Tibial artery (tissue), 4 donors: ENCODE data around the gene ABTB2.
A peak's percentile ranks its signal among the peaks of the same experiment; 100 is the strongest.

Experiments used
- DNase-seq, 2 donors: peaks; one replicate each; pipeline ENCODE4 v3.0.0-alpha.2; 2019
- H3K27ac ChIP-seq, 2 donors: fragments of 200-600 bp; sonication (generic) in 1 of 2; 1 replicate in 1 of 2; 2 replicates in 1 of 2; pipeline ENCODE4 v1.5.1; 2018 to 2019; ENCODE audit warnings: mild to moderate bottlenecking in 1 of 2
- H3K27me3 ChIP-seq, 2 donors: fragments of 200-600 bp; sonication (generic) in 1 of 2; one replicate each; pipeline versions ENCODE4 v1.5.1 to v1.6.0; 2016 to 2019
- H3K36me3 ChIP-seq, 3 donors: fragments of 200-600 bp; sonication (generic) in 2 of 3; one replicate each; pipeline ENCODE4 v1.5.1; 2016 to 2019; ENCODE audit warnings: mild to moderate bottlenecking in 2 of 3
- H3K4me1 ChIP-seq, 4 donors: fragments of 200-600 bp; sonication (generic) in 2 of 4; 1 replicate in 3 of 4; 2 replicates in 1 of 4; pipeline ENCODE4 v1.5.1; 2016 to 2019
- H3K4me3 ChIP-seq, 2 donors: fragments of 200-600 bp; sonication (generic) in 1 of 2; 1 replicate in 1 of 2; 2 replicates in 1 of 2; pipeline ENCODE4 v1.5.1; 2018 to 2019; ENCODE audit warnings: mild to moderate bottlenecking in 2 of 2
- H3K9me3 ChIP-seq, 3 donors: fragments of 200-600 bp; sonication (generic) in 1 of 3; one replicate each; pipeline ENCODE4 v1.5.1; 2016 to 2019
- intact Hi-C: fragments of 100-400 bp; cut with DNase I; formaldehyde crosslinking; loops from one replicate; pipeline ENCODE4 v1.15.0; 2023; ENCODE audit warnings: low total_unique reads
- TF ChIP-seq, protein P1 (sequence below), 2 experiments: fragments of 200-600 bp in 1 of 2; fragments of 450-650 bp in 1 of 2; IDR thresholded peaks; one replicate each; pipeline ENCODE4 v1.5.1; 2017 to 2019; ENCODE audit warnings: antibody characterized with exemption in 2 of 2, mild to moderate bottlenecking in 1 of 2, moderate library complexity in 1 of 2

Gene ABTB2

DNA sequence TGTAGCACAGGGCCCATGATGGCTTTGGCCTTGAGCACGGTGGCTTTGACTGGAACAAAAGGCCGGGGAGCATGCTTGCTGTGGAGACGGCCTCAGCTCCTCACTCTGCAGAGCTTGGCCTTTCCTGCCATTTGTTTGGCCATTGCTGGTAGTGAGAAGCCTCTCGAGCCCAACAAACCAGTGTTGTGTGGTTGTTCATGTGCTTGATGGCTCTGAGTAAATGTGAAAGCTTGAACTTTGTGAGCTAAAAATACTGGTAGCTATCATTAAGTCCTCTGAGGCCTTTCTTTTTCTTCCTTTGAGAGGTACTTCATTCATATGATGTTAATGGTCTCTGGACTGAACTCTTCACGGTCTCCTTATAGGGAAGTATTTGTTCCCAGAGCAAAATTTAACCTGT, 212.7 kb downstream of the ABTB2 start:
- no peak overlapping the region for H3K27ac ChIP-seq
- H3K36me3 ChIP-seq: peaks cover 70 to 100% (median 99%) of the 10 kb centered on the region in 3 donors
- TF ChIP-seq, protein P1, sequence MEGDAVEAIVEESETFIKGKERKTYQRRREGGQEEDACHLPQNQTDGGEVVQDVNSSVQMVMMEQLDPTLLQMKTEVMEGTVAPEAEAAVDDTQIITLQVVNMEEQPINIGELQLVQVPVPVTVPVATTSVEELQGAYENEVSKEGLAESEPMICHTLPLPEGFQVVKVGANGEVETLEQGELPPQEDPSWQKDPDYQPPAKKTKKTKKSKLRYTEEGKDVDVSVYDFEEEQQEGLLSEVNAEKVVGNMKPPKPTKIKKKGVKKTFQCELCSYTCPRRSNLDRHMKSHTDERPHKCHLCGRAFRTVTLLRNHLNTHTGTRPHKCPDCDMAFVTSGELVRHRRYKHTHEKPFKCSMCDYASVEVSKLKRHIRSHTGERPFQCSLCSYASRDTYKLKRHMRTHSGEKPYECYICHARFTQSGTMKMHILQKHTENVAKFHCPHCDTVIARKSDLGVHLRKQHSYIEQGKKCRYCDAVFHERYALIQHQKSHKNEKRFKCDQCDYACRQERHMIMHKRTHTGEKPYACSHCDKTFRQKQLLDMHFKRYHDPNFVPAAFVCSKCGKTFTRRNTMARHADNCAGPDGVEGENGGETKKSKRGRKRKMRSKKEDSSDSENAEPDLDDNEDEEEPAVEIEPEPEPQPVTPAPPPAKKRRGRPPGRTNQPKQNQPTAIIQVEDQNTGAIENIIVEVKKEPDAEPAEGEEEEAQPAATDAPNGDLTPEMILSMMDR (IDR thresholded peaks at IDR 0.05): no peak
- H3K27me3 ChIP-seq: no peaks in the 10 kb centered on the region
- intact Hi-C loops: no loop called here
- no peaks in the 10 kb centered on the region for H3K9me3 ChIP-seq
- no peak overlapping the region for H3K4me3 ChIP-seq
- no peaks in the 10 kb centered on the region for H3K4me1 ChIP-seq
- DNase-seq: no peak

DNA sequence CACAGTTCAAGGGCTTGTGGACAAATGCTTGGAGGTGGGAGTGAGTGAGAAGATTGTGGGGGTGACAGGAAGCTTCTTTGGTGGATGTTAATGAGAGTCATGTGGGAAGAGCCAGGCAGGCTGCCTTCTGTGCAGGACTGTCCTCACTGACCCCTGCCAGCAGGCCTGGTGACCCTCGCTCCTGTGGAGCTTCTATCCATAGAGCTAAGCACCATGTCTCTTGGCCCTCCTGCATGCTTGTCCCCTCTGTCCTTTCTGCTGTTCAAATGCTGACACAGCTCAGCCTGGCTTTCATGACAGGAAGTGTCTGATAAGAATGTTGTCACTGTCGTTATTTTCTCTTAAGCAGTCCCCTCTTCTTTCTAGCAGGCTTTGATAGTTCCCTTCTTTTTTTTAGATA, 214.8 kb downstream of the ABTB2 start:
- Histone ChIP-seq H3K4me1 (no peaks in the 10 kb centered on the region), H3K4me3 (no peak overlapping the region), H3K27me3 (no peaks in the 10 kb centered on the region), H3K36me3 (peaks cover 88 to 100% (median 96%) of the 10 kb centered on the region in 3 donors), H3K9me3 (no peaks in the 10 kb centered on the region), H3K27ac (no peak overlapping the region)
- intact Hi-C loops: no loop called here
- peak in 1 of 2 donors; percentile 5 for DNase-seq
- TF ChIP-seq, protein P1 (IDR thresholded peaks at IDR 0.05): no peak

DNA sequence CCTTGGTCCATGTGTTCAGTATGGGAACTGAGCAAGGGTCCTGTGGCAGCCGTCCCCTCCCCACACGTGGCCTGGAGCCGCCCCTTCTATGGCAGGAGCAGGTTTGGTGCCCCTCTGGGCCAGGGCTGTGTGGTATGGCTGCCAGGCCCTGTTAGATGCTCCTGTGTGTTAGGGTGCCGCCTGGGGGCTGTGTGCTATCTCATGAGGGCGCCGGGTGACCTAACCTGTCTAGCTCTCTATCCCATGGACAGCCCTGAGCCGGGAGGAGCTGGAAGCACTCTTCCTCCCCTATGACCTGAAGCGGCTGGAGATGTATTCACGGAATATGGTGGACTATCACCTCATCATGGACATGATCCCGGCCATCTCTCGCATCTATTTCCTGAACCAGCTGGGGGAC, 217.7 kb downstream of the ABTB2 start:
- TF ChIP-seq, protein P1 (IDR thresholded peaks at IDR 0.05): no peak
- intact Hi-C loops: no loop called here

DNA sequence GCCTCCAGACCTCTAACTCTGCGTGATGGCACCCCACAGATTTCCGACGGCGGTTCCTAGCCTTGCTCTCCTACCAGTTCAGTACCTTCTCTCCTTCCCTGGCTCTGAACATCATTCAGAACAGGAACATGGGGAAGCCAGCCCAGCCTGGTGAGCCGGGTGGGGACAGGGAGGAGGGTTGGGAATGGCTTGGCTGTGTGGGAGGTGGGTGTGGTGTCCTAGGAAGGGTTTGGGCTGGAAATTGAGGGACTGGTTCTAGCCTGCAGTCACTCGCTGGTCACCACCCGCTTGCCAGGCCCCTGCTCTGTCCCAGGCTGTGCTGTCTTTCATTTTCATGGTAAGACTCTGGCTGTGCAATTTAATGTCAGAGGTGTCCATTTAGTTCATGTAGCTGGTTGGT, 218.5 kb downstream of the ABTB2 start:
- no peak overlapping the region for H3K27ac ChIP-seq
- H3K27me3 ChIP-seq: no peaks in the 10 kb centered on the region
- H3K4me3 ChIP-seq: no peak overlapping the region
- TF ChIP-seq, protein P1 (IDR thresholded peaks at IDR 0.05): no peak
- intact Hi-C loops: no loop called here
- DNase-seq: peak in 1 of 2 donors; percentile 31
- peaks cover 94 to 100% (median 98%) of the 10 kb centered on the region in 3 donors for H3K36me3 ChIP-seq
- H3K4me1 ChIP-seq: no peaks in the 10 kb centered on the region
- no peaks in the 10 kb centered on the region for H3K9me3 ChIP-seq

More for the DNA sequence above, 217.7 kb downstream of the ABTB2 start:
- no peaks in the 10 kb centered on the region for H3K9me3 ChIP-seq
- H3K4me1 ChIP-seq: no peaks in the 10 kb centered on the region
- H3K36me3 ChIP-seq: peaks cover 94 to 100% (median 98%) of the 10 kb centered on the region in 3 donors
- peak in 1 of 2 donors; percentile 33 for DNase-seq
- no peak overlapping the region for H3K27ac ChIP-seq
- no peak overlapping the region for H3K4me3 ChIP-seq
- H3K27me3 ChIP-seq: no peaks in the 10 kb centered on the region

DNA sequence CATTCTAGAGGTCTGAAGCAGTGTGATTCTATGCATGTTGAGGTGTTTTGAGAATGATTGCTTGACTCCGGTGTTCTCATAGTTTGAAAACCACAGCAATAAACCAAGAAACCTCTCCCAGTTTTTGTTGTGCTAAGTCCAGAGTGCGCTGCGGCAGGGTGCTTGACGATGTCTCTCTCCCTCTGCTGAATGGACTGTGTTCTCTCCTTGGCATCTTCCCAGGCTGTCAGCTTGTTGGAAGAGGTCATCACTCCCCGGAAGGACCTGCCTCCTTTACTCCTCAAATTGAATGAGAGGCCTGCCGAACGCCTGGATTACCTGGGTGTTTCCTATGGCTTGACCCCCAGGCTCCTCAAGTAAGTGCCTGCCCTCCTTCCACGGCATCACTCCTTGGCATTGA, 221.4 kb downstream of the ABTB2 start:
- intact Hi-C loops: no loop called here
- no peaks in the 10 kb centered on the region for H3K27me3 ChIP-seq
- H3K4me3 ChIP-seq: no peak overlapping the region
- no peak overlapping the region for H3K27ac ChIP-seq
- no peaks in the 10 kb centered on the region for H3K4me1 ChIP-seq
- TF ChIP-seq, protein P1 (IDR thresholded peaks at IDR 0.05): no peak
- no peaks in the 10 kb centered on the region for H3K9me3 ChIP-seq
- DNase-seq: peak in 1 of 2 donors; percentile 31
- H3K36me3 ChIP-seq: peaks cover 89 to 100% (median 98%) of the 10 kb centered on the region in 3 donors

DNA sequence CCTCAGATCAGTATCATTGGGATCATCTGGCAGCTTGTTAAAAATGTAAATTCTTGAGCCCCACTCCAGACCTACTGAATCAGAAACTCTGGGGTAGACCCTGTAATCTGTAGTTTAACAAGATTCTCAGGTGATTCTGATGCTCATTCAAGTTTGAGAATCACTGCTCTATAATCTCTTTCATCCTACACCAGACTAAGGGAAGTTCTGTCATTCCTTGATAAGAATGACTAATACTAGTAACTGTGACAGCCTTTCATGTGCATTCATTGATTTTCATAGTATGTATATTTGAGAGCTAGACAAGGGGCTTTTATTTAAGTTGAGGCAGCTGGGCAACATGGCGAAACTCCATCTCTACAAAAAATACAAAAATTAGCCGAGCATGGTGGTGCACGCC, 222.4 kb downstream of the ABTB2 start:
- TF ChIP-seq, protein P1 (IDR thresholded peaks at IDR 0.05): no peak
- no peak for DNase-seq
- peaks cover 89 to 100% (median 98%) of the 10 kb centered on the region in 3 donors for H3K36me3 ChIP-seq
- H3K27ac ChIP-seq: no peak overlapping the region
- intact Hi-C loops: no loop called here
- H3K9me3 ChIP-seq: no peaks in the 10 kb centered on the region
- H3K4me3 ChIP-seq: no peak overlapping the region
- H3K27me3 ChIP-seq: no peaks in the 10 kb centered on the region
- no peaks in the 10 kb centered on the region for H3K4me1 ChIP-seq
